HUES64 (cell line): ENCODE results near the gene NPHP4.

ENCODE experiments used
- H3K27ac ChIP-seq: 2 replicates; pipeline ENCODE4 v1.7.0; 2013; ENCODE audit warnings: low read depth, low read length, inconsistent platforms
- H3K27me3 ChIP-seq: 2 replicates; pipeline ENCODE4 v1.6.1; 2013; ENCODE audit warnings: mild to moderate bottlenecking, low read length; ENCODE audit not compliant: insufficient read depth
- H3K36me3 ChIP-seq: 2 replicates; pipeline ENCODE4 v1.6.1; 2013; ENCODE audit warnings: mild to moderate bottlenecking, low read length; ENCODE audit not compliant: insufficient read depth
- H3K4me1 ChIP-seq: 2 replicates; pipeline ENCODE4 v1.6.1; 2013; ENCODE audit warnings: mild to moderate bottlenecking, low read length, moderate library complexity; ENCODE audit not compliant: insufficient read depth
- H3K4me3 ChIP-seq: 2 replicates; pipeline ENCODE4 v1.5.1; 2013; ENCODE audit warnings: mild to moderate bottlenecking, low read length, moderate library complexity
- H3K9ac ChIP-seq: 2 replicates; pipeline ENCODE4 v1.6.1; 2013; ENCODE audit warnings: mild to moderate bottlenecking, low read depth, low read length
- H3K9me3 ChIP-seq: 2 replicates; pipeline ENCODE4 v1.6.1; 2013; ENCODE audit warnings: low read depth, low read length; ENCODE audit not compliant: insufficient read depth
- WGBS: fragments of 150-250, 120-280 bp; methylation state at CpG from one replicate; pipeline ENCODE4 v1.1.7; 2013; ENCODE audit warnings: missing lambda C conversion rate; 5-methylcytosine and 5-hydroxymethylcytosine counted together

The NPHP4 gene

DNA sequence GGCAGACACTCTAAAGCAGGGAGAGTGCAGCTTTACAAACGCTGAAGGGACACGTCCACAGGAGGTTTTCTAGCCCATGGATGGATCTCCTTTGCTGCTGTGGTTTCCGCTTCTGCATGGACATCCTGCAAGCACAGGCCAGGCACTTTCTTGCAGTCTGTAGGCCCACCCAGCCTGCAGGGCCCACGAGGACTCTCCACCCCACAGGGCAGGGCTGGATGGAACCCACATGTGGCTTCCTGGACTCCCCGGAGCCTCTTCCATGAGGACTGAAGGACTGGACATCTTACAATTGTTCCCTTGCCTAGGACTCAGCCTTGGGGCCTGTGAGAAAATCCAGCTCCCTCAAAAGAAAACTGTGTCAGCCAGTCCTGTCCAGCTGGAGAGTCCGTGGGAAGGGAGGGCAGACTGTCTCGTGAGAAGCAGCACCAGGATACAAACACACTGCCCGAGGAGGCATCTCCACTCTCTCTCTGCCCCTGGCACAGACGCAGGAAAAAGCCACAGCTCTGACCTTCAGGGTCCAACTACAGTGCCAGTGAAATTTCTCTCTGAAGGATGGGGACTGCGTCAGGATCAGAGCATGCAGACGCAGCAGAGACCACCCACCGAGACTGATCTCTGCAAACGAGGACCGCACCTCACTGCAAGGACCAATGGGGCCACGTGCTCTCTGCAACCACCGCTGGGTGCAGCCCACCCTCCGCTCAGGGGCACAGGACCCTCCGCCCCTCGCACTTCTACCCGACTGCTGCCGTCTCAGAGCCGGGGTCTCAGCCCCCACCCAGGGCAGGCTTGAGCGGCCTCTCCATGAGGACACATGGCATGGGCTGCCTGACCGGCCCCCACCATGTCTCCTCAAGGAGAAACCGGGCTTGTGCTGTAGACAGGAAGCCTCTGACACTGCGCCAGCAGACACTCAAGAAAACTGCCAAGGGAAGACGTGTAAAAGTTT is 130.1 kb downstream of the NPHP4 start:
- peaks cover 10% of the 10 kb centered on the region; the same call in 1 of the 2 replicates for H3K36me3 ChIP-seq
- 94% methylated on average over 26 of the region's 27 CpGs for WGBS
- no peak overlapping the region for H3K4me3 ChIP-seq
- H3K27ac ChIP-seq: no peak overlapping the region
- H3K9me3 ChIP-seq: no peaks in the 10 kb centered on the region
- no peak overlapping the region for H3K9ac ChIP-seq
- no peaks in the 10 kb centered on the region for H3K27me3 ChIP-seq
- no peaks in the 10 kb centered on the region; the same call in 1 of the 2 replicates for H3K4me1 ChIP-seq

DNA sequence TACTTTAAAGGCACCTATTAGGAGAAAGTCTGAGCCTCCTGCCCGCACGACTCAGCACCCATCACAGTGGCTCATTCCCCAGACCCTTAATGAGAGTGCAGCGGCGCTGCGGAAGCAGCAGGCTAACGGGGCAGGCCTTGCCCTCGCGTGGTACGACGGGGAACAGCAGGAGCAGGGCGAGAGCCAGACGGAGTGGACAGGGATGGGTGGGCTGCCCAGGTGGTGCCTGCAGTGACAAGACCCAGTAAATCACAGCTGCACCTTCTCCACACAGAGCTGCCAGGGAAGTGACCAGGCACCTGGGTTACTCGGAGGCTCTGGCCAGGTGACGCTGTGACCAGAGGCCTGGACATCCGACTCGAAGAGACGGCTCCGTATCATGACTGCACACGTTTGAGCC is 131.9 kb downstream of the NPHP4 start:
- no peak overlapping the region for H3K27ac ChIP-seq
- H3K9me3 ChIP-seq: no peaks in the 10 kb centered on the region
- no peaks in the 10 kb centered on the region; the same call in 1 of the 2 replicates for H3K4me1 ChIP-seq
- no peak overlapping the region for H3K9ac ChIP-seq
- H3K4me3 ChIP-seq: no peak overlapping the region
- WGBS: 92% methylated on average over 19 of the region's 19 CpGs
- peaks cover 10% of the 10 kb centered on the region; the same call in 1 of the 2 replicates for H3K36me3 ChIP-seq
- H3K27me3 ChIP-seq: no peaks in the 10 kb centered on the region

DNA sequence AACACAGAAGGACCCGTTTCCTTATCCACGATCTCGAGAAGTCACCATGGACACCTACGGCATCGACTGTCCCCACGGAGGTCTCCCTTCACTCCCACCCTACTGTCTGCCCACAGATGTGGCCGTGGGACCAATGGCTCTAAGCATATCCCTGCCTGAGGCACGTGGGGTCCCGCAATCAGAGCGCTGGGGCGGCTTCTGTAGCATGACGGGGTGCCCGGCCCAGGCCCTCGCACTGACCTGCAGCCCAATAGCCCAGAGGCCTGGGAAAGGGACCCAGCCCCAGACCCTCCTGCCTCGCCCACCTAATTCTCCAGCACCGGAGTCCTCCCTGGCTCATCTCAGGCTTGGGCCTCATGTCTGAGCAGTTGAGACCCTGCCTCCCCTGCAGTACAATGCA is 132.5 kb downstream of the NPHP4 start:
- 93% methylated on average over 16 of the region's 16 CpGs for WGBS

DNA sequence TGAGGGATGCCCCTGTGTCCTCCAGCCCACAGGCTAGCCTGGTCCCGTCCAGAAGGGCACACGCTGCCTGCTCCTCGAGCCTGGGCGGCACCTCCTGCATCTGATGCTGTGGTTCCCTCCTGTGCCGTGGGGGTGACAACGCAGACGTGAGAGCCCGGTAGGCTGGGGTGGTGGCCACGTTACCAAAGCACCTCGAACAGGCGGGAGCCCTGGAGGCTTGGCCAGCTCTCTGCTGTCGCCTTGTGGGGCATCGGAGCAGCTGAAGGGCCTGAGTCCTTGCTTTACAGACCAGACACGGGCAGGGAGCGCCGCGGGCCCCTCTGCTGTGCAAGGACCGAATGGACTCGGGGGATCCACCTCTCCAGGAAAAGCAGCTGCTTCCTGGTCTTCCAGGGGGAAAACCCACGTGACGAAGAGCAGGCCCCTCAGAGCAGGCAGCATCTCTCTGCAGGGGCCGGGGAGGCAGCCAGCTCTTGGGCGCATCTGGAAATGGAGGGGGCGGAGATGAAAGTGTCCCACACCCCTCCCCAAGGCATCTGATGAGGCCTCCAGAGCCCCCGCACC is 133.3 kb downstream of the NPHP4 start:
- Histone ChIP-seq H3K27me3 (no peaks in the 10 kb centered on the region), H3K27ac (no peak overlapping the region), H3K9ac (no peak overlapping the region), H3K4me1 (no peaks in the 10 kb centered on the region; the same call in 1 of the 2 replicates), H3K36me3 (peaks cover 10% of the 10 kb centered on the region; the same call in 1 of the 2 replicates), H3K4me3 (no peak overlapping the region), H3K9me3 (no peaks in the 10 kb centered on the region)
- 91% methylated on average over 25 of the region's 25 CpGs for WGBS

More for the DNA sequence above, 132.5 kb downstream of the NPHP4 start:
- Histone ChIP-seq H3K4me3 (no peak overlapping the region), H3K36me3 (peaks cover 10% of the 10 kb centered on the region; the same call in 1 of the 2 replicates), H3K9me3 (no peaks in the 10 kb centered on the region), H3K4me1 (no peaks in the 10 kb centered on the region; the same call in 1 of the 2 replicates), H3K27ac (no peak overlapping the region), H3K27me3 (no peaks in the 10 kb centered on the region), H3K9ac (no peak overlapping the region)

DNA sequence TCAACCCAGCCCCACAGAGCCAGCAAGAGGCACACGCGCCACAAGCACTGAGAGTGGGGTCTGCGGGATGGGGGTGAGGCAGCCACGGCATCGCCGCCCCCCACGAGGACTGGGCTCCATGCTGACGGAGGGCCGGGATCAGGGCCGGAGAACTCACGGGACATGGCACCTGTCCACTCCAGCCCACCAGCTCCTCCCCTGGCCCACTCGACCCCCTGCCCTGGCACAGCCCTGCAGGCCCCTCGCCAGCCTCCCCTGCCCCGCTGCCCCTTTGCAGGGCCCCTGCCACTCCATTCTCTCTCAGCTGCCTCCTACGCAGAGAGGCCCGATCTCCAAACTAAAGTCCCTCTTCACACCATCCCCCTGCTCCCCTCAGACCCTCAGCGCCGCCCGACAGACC is 134.0 kb downstream of the NPHP4 start:
- no peaks in the 10 kb centered on the region for H3K9me3 ChIP-seq
- H3K27me3 ChIP-seq: no peaks in the 10 kb centered on the region
- H3K27ac ChIP-seq: no peak overlapping the region
- H3K9ac ChIP-seq: no peak overlapping the region
- H3K36me3 ChIP-seq: peaks cover 5% of the 10 kb centered on the region; the same call in 1 of the 2 replicates
- H3K4me1 ChIP-seq: no peaks in the 10 kb centered on the region; the same call in 1 of the 2 replicates
- 94% methylated on average over 19 of the region's 19 CpGs for WGBS
- H3K4me3 ChIP-seq: no peak overlapping the region

DNA sequence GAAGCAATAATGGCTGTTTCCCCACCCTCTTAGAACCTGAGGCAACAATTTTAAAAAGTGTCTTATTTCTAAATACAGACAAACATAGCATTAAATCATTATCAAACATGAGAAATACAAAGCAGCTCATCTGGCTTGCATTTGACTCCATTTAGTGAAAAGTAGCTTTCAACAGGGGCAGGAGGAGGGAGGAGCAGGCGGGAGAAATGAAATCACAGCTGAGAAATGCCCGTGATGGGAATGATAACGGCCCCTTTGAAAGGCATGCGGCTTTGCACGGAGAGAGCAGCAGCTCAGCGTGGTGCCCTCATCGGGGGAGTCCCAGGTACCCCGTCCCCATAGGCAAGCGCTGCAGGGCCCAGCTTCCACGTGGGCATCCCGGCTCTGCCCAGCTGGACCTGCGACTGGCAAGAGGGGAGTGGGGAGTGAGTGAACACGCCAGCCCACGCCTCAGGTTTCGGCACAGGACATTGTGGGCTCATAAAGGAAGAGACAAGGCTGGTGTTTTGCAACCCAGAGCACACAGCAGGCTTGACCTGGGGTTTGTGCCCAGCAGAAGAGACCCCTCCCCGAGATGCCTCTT is 134.6 kb downstream of the NPHP4 start:
- H3K9ac ChIP-seq: no peak overlapping the region
- H3K9me3 ChIP-seq: no peaks in the 10 kb centered on the region
- H3K27me3 ChIP-seq: no peaks in the 10 kb centered on the region
- no peaks in the 10 kb centered on the region for H3K36me3 ChIP-seq
- H3K27ac ChIP-seq: no peak overlapping the region
- H3K4me3 ChIP-seq: no peak overlapping the region
- no peaks in the 10 kb centered on the region; the same call in 1 of the 2 replicates for H3K4me1 ChIP-seq
- WGBS: 67% methylated on average over 16 of the region's 16 CpGs

DNA sequence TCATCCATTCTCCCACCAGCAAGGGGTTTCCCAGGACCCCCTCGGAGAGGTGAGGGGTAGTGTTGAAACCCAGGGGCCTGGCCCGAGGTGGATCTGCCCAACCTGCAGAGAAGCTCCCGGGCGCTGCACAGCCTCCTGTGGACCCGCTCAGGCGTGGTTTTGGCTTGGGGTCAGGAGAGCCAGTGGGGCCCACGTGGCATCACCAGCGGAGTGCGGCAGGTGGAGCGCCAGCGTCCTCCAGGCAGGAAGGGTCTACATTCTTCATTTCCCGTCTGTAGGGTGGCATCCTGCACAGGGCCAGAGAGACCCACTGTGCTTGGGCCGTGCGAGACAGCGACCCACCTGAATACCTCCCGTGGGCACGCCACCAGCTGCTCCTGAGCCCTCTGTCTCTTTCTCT is 135.2 kb downstream of the NPHP4 start:
- no peak overlapping the region for H3K4me3 ChIP-seq
- H3K36me3 ChIP-seq: no peaks in the 10 kb centered on the region
- WGBS: 96% methylated on average over 17 of the region's 17 CpGs
- no peak overlapping the region for H3K9ac ChIP-seq
- H3K9me3 ChIP-seq: no peaks in the 10 kb centered on the region
- H3K4me1 ChIP-seq: no peaks in the 10 kb centered on the region; the same call in 1 of the 2 replicates
- no peak overlapping the region for H3K27ac ChIP-seq
- no peaks in the 10 kb centered on the region for H3K27me3 ChIP-seq

DNA sequence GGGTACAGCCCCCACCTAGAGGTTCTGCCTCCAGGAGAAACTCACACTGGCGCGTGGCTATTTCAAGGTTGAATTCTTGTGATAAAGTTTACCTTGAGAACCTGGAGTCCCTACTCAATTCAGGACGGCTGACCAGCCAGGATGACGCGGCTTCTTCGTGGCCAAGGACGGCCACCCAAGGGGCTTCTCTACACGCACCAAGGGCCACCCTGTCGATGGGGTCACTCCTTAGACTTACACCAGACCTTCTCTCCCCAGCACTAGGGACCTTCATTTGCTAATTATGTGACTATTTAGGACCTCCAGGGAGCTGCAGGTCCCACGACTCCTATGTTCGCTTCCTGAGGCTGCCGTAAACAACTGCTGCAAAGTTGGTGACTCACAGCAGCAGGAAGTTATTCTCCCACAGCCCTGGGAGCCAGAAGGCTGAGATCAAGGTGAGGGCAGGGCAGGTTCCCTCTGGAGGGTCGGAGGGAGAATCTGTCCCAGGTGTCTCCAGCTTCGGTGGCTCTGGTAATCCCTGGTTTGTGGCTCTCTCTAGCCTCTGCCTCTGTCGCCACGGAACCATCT is 135.9 kb downstream of the NPHP4 start:
- Histone ChIP-seq H3K9ac (no peak overlapping the region), H3K9me3 (no peaks in the 10 kb centered on the region), H3K36me3 (no peaks in the 10 kb centered on the region), H3K4me3 (no peak overlapping the region), H3K4me1 (no peaks in the 10 kb centered on the region; the same call in 1 of the 2 replicates), H3K27ac (no peak overlapping the region), H3K27me3 (no peaks in the 10 kb centered on the region)
- WGBS: 89% methylated on average over 16 of the region's 16 CpGs

DNA sequence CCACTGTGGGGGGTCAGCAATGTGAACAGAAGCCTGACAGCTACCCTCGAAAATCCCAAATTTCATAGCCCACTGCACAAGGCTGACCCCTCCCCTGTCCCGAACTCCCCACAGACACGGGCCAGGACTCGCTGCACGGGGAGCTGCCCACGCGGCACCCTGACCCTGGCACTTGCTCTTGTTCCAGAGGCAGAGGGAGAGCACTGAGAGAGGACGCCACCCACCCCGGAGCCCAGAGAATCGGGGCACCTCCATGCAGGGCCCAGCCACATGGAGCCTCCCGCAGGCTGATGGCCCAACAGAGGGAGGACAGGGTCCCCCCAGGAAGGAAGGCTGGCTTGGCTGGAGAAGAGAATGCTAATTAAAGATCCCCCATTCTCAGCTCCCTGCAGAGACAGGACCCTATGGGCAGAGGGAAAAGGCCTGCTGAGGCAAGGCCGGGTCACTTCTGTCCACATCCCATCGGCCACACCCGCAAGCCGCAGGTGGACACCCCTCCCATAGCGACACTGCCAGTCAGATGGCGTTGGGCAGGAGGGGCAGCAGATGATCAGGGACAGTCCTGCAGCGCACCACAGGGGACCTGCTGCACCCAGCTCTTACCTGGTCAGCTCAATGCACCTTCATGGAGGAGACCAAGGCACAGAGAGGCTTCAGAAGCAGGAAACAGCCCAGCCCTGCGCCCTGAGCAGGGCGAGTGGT is 136.9 kb downstream of the NPHP4 start:
- 92% methylated on average over 20 of the region's 20 CpGs for WGBS
- no peak overlapping the region for H3K4me3 ChIP-seq
- no peaks in the 10 kb centered on the region; the same call in 1 of the 2 replicates for H3K4me1 ChIP-seq
- no peaks in the 10 kb centered on the region for H3K9me3 ChIP-seq
- no peaks in the 10 kb centered on the region for H3K27me3 ChIP-seq
- no peak overlapping the region for H3K9ac ChIP-seq
- no peaks in the 10 kb centered on the region for H3K36me3 ChIP-seq
- no peak overlapping the region for H3K27ac ChIP-seq

DNA sequence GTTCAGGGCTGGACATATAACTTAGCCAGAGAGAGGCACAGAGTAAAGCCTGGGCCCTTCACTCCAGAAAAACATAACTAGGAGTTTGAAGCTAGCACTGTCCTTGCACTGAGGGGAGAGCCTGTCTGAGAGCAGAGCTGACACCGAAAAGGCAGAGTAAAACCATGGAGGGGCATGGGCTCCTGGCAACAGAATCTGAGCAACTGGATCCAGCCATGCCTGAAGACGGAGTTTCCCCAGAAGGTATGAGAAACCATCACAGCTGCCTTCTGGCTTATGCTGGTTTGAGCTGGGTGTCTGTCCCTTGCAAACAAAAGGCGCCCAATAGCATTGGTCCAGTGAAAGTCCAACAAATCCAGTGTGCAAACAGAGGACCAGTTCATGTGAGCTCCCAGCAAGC is 137.5 kb downstream of the NPHP4 start:
- H3K9ac ChIP-seq: no peak overlapping the region
- H3K27me3 ChIP-seq: no peaks in the 10 kb centered on the region
- no peaks in the 10 kb centered on the region for H3K36me3 ChIP-seq
- H3K4me1 ChIP-seq: no peaks in the 10 kb centered on the region; the same call in 1 of the 2 replicates
- 94% methylated on average over 3 of the region's 3 CpGs for WGBS
- no peaks in the 10 kb centered on the region for H3K9me3 ChIP-seq
- no peak overlapping the region for H3K4me3 ChIP-seq
- H3K27ac ChIP-seq: no peak overlapping the region
